ENCODE measurements around the gene TMEFF2. TPM values are rescaled to one million over a fixed set of nuclear protein-coding genes. Genes with fewer than 3 reads are reported as not detected.

Gene TMEFF2
- total and polyA plus RNA-seq, 2 experiments from 2014 or later: 1.7 to 2.2 TPM

- no peaks in the 10 kb centered on the region for H3K36me3 Mint-ChIP-seq (ENCODE audit: low read depth)
- ATAC-seq: no peak
Observed at GRCh38 chr2:192201116-192201515, 6.4 kb upstream of the TMEFF2 start.

More at GRCh38 chr2:192201116-192201515, 6.4 kb upstream of the TMEFF2 start:
- H3K27me3 Mint-ChIP-seq (ENCODE audit: insufficient read depth, low read depth, poor library complexity): peaks cover 11% of the 10 kb centered on the region
- no peak overlapping the region for H3K4me3 ChIP-seq
- no peak overlapping the region for H2AFZ ChIP-seq
- DNase-seq (ENCODE audit: low spot score): no peak
- peaks cover 11% of the 10 kb centered on the region for H3K4me1 ChIP-seq (ENCODE audit: insufficient read depth)
- H3K27ac ChIP-seq (ENCODE audit: low read depth): no peak overlapping the region
- H4K20me1 ChIP-seq (replicated peaks; ENCODE audit: insufficient read depth): no peaks in the 10 kb centered on the region
- H3K27ac Mint-ChIP-seq: no peak overlapping the region
- no peak overlapping the region for H3K4me3 Mint-ChIP-seq
- peaks cover 28% of the 10 kb centered on the region for H3K27me3 ChIP-seq (ENCODE audit: insufficient read depth)
- H3K9me2 ChIP-seq (ENCODE audit: insufficient read depth): no peaks in the 10 kb centered on the region
- H3K9me3 Mint-ChIP-seq: no peaks in the 10 kb centered on the region
- no peaks in the 10 kb centered on the region for H3K79me2 ChIP-seq (replicated peaks; ENCODE audit: insufficient read depth)
- H3K36me3 ChIP-seq (ENCODE audit: insufficient read depth): no peaks in the 10 kb centered on the region
- H3F3A ChIP-seq (replicated peaks; ENCODE audit: low read depth): peaks cover 5% of the 10 kb centered on the region
- no peak overlapping the region for H3K4me2 ChIP-seq
- TF ChIP-seq NANOG (IDR thresholded peaks at IDR 0.05; ENCODE audit: borderline replicate concordance) (no peak), ZNF331 (CRISPR knock-in tag; IDR thresholded peaks at IDR 0.05; ENCODE audit: low read depth) (no peak), CREB1 (CRISPR knock-in tag; IDR thresholded peaks at IDR 0.05; ENCODE audit: low read depth) (no peak), EZH2 (IDR thresholded peaks at IDR 0.05; ENCODE audit: low read depth, unreplicated experiment) (no peak), EZH2phosphoT487 (IDR thresholded peaks at IDR 0.05; ENCODE audit: unreplicated experiment) (no peak), ZNF114 (CRISPR knock-in tag; IDR thresholded peaks at IDR 0.05) (no peak), JUNB (IDR thresholded peaks at IDR 0.05; ENCODE audit: unreplicated experiment) (no peak), ETS1 (IDR thresholded peaks at IDR 0.05) (no peak), CTCF (conservative IDR thresholded peaks at IDR 0.05; ENCODE audit: low read depth in 2 of 2) (no peak), STAT1 (IDR thresholded peaks at IDR 0.05; ENCODE audit: unreplicated experiment) (no peak)
- TF ChIP-seq, protein P1, sequence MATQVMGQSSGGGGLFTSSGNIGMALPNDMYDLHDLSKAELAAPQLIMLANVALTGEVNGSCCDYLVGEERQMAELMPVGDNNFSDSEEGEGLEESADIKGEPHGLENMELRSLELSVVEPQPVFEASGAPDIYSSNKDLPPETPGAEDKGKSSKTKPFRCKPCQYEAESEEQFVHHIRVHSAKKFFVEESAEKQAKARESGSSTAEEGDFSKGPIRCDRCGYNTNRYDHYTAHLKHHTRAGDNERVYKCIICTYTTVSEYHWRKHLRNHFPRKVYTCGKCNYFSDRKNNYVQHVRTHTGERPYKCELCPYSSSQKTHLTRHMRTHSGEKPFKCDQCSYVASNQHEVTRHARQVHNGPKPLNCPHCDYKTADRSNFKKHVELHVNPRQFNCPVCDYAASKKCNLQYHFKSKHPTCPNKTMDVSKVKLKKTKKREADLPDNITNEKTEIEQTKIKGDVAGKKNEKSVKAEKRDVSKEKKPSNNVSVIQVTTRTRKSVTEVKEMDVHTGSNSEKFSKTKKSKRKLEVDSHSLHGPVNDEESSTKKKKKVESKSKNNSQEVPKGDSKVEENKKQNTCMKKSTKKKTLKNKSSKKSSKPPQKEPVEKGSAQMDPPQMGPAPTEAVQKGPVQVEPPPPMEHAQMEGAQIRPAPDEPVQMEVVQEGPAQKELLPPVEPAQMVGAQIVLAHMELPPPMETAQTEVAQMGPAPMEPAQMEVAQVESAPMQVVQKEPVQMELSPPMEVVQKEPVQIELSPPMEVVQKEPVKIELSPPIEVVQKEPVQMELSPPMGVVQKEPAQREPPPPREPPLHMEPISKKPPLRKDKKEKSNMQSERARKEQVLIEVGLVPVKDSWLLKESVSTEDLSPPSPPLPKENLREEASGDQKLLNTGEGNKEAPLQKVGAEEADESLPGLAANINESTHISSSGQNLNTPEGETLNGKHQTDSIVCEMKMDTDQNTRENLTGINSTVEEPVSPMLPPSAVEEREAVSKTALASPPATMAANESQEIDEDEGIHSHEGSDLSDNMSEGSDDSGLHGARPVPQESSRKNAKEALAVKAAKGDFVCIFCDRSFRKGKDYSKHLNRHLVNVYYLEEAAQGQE (IDR thresholded peaks at IDR 0.05; ENCODE audit: unreplicated experiment): no peak
- TF ChIP-seq, protein P2, sequence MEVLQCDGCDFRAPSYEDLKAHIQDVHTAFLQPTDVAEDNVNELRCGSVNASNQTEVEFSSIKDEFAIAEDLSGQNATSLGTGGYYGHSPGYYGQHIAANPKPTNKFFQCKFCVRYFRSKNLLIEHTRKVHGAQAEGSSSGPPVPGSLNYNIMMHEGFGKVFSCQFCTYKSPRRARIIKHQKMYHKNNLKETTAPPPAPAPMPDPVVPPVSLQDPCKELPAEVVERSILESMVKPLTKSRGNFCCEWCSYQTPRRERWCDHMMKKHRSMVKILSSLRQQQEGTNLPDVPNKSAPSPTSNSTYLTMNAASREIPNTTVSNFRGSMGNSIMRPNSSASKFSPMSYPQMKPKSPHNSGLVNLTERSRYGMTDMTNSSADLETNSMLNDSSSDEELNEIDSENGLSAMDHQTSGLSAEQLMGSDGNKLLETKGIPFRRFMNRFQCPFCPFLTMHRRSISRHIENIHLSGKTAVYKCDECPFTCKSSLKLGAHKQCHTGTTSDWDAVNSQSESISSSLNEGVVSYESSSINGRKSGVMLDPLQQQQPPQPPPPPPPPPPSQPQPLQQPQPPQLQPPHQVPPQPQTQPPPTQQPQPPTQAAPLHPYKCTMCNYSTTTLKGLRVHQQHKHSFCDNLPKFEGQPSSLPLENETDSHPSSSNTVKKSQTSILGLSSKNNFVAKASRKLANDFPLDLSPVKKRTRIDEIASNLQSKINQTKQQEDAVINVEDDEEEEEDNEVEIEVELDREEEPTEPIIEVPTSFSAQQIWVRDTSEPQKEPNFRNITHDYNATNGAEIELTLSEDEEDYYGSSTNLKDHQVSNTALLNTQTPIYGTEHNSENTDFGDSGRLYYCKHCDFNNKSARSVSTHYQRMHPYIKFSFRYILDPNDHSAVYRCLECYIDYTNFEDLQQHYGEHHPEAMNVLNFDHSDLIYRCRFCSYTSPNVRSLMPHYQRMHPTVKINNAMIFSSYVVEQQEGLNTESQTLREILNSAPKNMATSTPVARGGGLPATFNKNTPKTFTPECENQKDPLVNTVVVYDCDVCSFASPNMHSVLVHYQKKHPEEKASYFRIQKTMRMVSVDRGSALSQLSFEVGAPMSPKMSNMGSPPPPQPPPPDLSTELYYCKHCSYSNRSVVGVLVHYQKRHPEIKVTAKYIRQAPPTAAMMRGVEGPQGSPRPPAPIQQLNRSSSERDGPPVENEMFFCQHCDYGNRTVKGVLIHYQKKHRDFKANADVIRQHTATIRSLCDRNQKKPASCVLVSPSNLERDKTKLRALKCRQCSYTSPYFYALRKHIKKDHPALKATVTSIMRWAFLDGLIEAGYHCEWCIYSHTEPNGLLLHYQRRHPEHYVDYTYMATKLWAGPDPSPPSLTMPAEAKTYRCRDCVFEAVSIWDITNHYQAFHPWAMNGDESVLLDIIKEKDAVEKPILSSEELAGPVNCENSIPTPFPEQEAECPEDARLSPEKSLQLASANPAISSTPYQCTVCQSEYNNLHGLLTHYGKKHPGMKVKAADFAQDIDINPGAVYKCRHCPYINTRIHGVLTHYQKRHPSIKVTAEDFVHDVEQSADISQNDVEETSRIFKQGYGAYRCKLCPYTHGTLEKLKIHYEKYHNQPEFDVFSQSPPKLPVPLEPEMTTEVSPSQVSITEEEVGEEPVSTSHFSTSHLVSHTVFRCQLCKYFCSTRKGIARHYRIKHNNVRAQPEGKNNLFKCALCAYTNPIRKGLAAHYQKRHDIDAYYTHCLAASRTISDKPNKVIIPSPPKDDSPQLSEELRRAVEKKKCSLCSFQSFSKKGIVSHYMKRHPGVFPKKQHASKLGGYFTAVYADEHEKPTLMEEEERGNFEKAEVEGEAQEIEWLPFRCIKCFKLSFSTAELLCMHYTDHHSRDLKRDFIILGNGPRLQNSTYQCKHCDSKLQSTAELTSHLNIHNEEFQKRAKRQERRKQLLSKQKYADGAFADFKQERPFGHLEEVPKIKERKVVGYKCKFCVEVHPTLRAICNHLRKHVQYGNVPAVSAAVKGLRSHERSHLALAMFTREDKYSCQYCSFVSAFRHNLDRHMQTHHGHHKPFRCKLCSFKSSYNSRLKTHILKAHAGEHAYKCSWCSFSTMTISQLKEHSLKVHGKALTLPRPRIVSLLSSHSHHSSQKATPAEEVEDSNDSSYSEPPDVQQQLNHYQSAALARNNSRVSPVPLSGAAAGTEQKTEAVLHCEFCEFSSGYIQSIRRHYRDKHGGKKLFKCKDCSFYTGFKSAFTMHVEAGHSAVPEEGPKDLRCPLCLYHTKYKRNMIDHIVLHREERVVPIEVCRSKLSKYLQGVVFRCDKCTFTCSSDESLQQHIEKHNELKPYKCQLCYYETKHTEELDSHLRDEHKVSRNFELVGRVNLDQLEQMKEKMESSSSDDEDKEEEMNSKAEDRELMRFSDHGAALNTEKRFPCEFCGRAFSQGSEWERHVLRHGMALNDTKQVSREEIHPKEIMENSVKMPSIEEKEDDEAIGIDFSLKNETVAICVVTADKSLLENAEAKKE (CRISPR knock-in tag; IDR thresholded peaks at IDR 0.05): no peak
- peaks cover 8% of the 10 kb centered on the region for H3K4me1 Mint-ChIP-seq
